Measurements from ENCODE around the gene VPS26B. TPM values are rescaled to one million over a fixed set of nuclear protein-coding genes. Genes with fewer than 3 reads are reported as not detected.
"Not testable (repeated sequence)": the region's sequence is repeated elsewhere in the genome, so short reads cannot be mapped to it uniquely, and the experiment has no call there.

Gene VPS26B
- total and polyA plus RNA-seq, 7 donors, result 12.2 to 34.8 (median 21.7) TPM

GRCh38 chr11:134275534-134276395 lies 51.3 kb downstream of the VPS26B start, which contains the start of gene GLB1L3:
TSS of gene GLB1L3 (plus strand) at chr11:134276379. CDS start at chr11:134276741, 362 bp downstream.
- Histone ChIP-seq H3K4me1 (peaks cover 3% of the 10 kb centered on the region), H3K4me3 (peak within 1 kb of the TSS; percentile 56), H3K27ac (no peak within 1 kb of the TSS), H3K9me3 (no peaks in the 10 kb centered on the region), H3K27me3 (ENCODE audit: insufficient read depth in 3 of 3, low read length in 2 of 3) (peaks cover 2 to 80% (median 28%) of the 10 kb centered on the region in 3 donors), H3K36me3 (ENCODE audit: insufficient read depth in 1 of 2, low read depth in 1 of 2) (no peaks in the 10 kb centered on the region)
- no peak for TF ChIP-seq CTCF (IDR thresholded peaks at IDR 0.05)
- ATAC-seq (peak; percentile 17 to 68 (median 30)), DNase-seq (peak in 1 of 2 donors; percentile 56)
- intact Hi-C loops (cut with DNase I), result no loop called here
- WGBS, 3 donors, result 3 to 4% (median 3%) methylated on average over 64 to 68 of the region's 68 CpGs

GRCh38 chr11:134276396-134277182 lies 52.1 kb downstream of the VPS26B start:
- intact Hi-C loops (cut with DNase I), result no loop called here

GRCh38 chr11:134277183-134278001 lies 52.9 kb downstream of the VPS26B start:
- no peak for TF ChIP-seq CTCF (IDR thresholded peaks at IDR 0.05)
- ATAC-seq (no peak), DNase-seq (no peak)
- peak overlapping the region; percentile 56 for H3K4me3 ChIP-seq
- H3K27me3 ChIP-seq (ENCODE audit: insufficient read depth in 3 of 3, low read length in 2 of 3), result peaks cover 2 to 72% (median 28%) of the 10 kb centered on the region in 3 donors
- no peak overlapping the region for H3K27ac ChIP-seq
- H3K36me3 ChIP-seq (ENCODE audit: insufficient read depth in 1 of 2, low read depth in 1 of 2), result no peaks in the 10 kb centered on the region
- WGBS, 3 donors, result 16 to 22% (median 19%) methylated on average over 36 of the region's 36 CpGs
- H3K9me3 ChIP-seq, result no peaks in the 10 kb centered on the region
- H3K4me1 ChIP-seq, result peaks cover 3% of the 10 kb centered on the region
- intact Hi-C loops (cut with DNase I), result no loop called here

More at GRCh38 chr11:134276396-134277182, 52.1 kb downstream of the VPS26B start:
- Histone ChIP-seq H3K9me3 (no peaks in the 10 kb centered on the region), H3K4me3 (peak overlapping the region; percentile 56), H3K27me3 (ENCODE audit: insufficient read depth in 3 of 3, low read length in 2 of 3) (peaks cover 2 to 77% (median 28%) of the 10 kb centered on the region in 3 donors), H3K4me1 (peaks cover 3% of the 10 kb centered on the region), H3K36me3 (ENCODE audit: insufficient read depth in 1 of 2, low read depth in 1 of 2) (no peaks in the 10 kb centered on the region), H3K27ac (no peak overlapping the region)
- DNase-seq, result no peak
- ATAC-seq, result peak in 2 of 4 donors; percentile 7 to 22
- TF ChIP-seq CTCF (IDR thresholded peaks at IDR 0.05), result no peak
- 1 to 2% (median 1%) methylated on average over 51 to 88 of the region's 88 CpGs for WGBS, 3 donors

- intact Hi-C loops (cut with DNase I), result no loop called here
- no peaks in the 10 kb centered on the region for H3K9me3 ChIP-seq
- peaks cover 2 to 65% (median 23%) of the 10 kb centered on the region in 3 donors for H3K27me3 ChIP-seq (ENCODE audit: insufficient read depth in 3 of 3, low read length in 2 of 3)
- no peak for TF ChIP-seq CTCF (IDR thresholded peaks at IDR 0.05)
- H3K4me1 ChIP-seq, result peaks cover 3% of the 10 kb centered on the region
- no peaks in the 10 kb centered on the region for H3K36me3 ChIP-seq (ENCODE audit: insufficient read depth in 1 of 2, low read depth in 1 of 2)
- no peak for ATAC-seq
- 94 to 95% (median 94%) methylated on average over 4 of the region's 4 CpGs for WGBS, 3 donors
- DNase-seq, result no peak
- H3K27ac ChIP-seq, result no peak overlapping the region
- H3K4me3 ChIP-seq, result no peak overlapping the region
Observed at GRCh38 chr11:134278356-134278755, 53.9 kb downstream of the VPS26B start.

GRCh38 chr11:134281635-134282034 lies 57.2 kb downstream of the VPS26B start:
- H3K36me3 ChIP-seq (ENCODE audit: insufficient read depth in 1 of 2, low read depth in 1 of 2); H3K9me3 ChIP-seq; H3K27ac ChIP-seq; intact Hi-C loops (cut with DNase I); DNase-seq; H3K4me3 ChIP-seq; ATAC-seq; H3K4me1 ChIP-seq: not testable (repeated sequence)
- 73 to 96% (median 84%) methylated on average over 3 to 12 of the region's 17 CpGs for WGBS, 3 donors
- H3K27me3 ChIP-seq (ENCODE audit: insufficient read depth in 3 of 3, low read length in 2 of 3), result peaks cover 2 to 32% (median 17%) of the 10 kb centered on the region in 3 donors
